ENCODE measurements around the gene INPP4B.

DNA sequence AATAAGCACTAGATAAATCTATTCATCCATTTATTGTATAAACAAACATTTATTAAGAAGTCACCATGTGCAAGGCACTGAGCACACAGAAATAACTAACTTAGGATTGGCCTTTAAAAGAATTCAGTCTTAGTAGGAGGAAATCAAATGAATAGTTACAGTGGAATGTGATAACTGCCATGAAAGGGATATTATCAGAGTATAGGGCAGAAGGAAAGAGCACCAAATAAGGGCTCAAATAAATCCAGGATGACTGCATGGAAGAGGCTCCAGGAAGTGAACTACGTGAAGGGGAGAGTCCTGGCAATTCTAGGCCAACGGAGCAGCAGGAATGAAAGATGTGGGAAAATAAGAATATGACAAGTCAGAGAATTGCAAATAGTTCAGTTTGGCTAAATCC lies 406.0 kb downstream of the INPP4B start:
- TF ChIP-seq CTCF (IDR thresholded peaks at IDR 0.05) (no peak), POLR2A (IDR thresholded peaks at IDR 0.05) (no peak), POLR2AphosphoS5 (IDR thresholded peaks at IDR 0.05) (no peak)
